ENCODE data around the gene KRTAP4-9. TPM values are rescaled to one million over a fixed set of nuclear protein-coding genes. Genes with fewer than 3 reads are reported as not detected.
"Not testable (repeated sequence)": the region's sequence is repeated elsewhere in the genome, so short reads cannot be mapped to it uniquely, and the experiment has no call there.

Gene KRTAP4-9
- total RNA-seq, 4 donors from 2014 or later: 10.1 to 58.8 (median 13.1) TPM; not detected in 1

DNA sequence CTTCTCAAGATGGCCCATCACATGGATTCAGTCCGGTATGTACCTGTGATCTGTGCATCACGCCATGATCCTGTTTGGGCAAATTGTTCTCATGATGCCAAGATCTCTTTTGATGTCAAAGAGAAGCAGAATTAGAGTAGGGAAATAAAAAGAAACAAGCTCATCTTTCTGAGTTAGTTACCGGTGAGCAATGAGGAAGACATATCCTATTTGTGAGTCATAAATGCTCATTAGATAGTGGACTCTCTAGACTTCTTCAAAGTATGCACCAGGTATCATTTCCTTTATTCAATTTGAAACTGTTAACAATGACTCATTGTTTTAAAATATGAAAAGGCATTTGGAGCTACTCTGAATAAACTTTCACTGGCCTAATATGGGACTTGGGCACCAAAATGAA is 26.8 kb downstream of the KRTAP4-9 start:
- Histone ChIP-seq H3K27ac (no peak overlapping the region), H3K36me3 (no peaks in the 10 kb centered on the region), H3K9me3 (no peaks in the 10 kb centered on the region), H3K4me1 (no peaks in the 10 kb centered on the region), H3K27me3 (no peaks in the 10 kb centered on the region), H3K4me3 (no peak overlapping the region)
- TF ChIP-seq POLR2A (IDR thresholded peaks at IDR 0.05) (no peak), EP300 (IDR thresholded peaks at IDR 0.05) (no peak), POLR2AphosphoS5 (IDR thresholded peaks at IDR 0.05) (no peak)
- TF ChIP-seq, protein P1, sequence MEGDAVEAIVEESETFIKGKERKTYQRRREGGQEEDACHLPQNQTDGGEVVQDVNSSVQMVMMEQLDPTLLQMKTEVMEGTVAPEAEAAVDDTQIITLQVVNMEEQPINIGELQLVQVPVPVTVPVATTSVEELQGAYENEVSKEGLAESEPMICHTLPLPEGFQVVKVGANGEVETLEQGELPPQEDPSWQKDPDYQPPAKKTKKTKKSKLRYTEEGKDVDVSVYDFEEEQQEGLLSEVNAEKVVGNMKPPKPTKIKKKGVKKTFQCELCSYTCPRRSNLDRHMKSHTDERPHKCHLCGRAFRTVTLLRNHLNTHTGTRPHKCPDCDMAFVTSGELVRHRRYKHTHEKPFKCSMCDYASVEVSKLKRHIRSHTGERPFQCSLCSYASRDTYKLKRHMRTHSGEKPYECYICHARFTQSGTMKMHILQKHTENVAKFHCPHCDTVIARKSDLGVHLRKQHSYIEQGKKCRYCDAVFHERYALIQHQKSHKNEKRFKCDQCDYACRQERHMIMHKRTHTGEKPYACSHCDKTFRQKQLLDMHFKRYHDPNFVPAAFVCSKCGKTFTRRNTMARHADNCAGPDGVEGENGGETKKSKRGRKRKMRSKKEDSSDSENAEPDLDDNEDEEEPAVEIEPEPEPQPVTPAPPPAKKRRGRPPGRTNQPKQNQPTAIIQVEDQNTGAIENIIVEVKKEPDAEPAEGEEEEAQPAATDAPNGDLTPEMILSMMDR (IDR thresholded peaks at IDR 0.05): no peak
- no peak for DNase-seq (ENCODE audit: low spot score in 2 of 2)
- 84% methylated on average over 3 of the region's 3 CpGs for WGBS

DNA sequence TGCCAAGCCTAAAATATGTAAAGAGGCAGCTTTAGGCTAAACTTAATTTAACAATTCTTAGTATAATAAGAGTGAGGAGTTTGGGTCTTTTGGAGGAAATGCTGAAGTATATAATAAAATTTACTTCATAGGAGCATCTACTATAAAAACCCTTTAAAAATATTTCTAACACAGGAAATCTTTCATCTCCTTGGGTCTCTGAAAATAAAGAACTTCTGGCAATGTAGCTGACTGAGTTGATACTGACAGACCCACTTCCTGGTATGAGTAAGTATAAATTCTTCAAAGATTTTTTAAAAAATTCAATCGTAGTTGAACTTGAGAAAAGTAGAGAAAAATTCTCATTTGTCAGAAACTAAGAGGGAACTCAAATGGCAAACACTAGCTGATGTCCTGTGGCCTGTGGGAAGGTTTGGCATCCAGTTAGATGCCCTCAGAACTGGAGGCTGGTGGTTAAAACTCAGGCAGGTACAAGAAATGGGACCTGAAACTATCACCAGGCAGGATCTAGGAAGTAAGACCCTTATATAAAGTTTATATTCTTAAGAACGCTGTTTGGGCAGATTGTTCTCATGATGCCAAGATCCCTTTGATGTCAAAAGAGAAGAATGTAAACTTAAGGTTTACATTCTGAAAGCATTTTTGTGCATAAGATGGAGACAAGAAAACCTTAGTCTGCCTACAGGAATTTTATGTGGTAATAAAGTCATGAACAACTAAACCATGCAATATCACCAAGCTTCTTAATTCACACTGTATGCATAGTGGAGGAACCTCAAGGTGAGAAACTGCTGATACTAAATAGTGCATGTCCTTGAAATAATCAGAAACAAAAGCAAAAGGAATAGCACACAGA is 28.9 kb downstream of the KRTAP4-9 start:
- Histone ChIP-seq H3K27me3 (no peaks in the 10 kb centered on the region), H3K27ac (no peak overlapping the region), H3K4me3 (no peak overlapping the region), H3K4me1 (no peaks in the 10 kb centered on the region), H3K9me3 (no peaks in the 10 kb centered on the region), H3K36me3 (no peaks in the 10 kb centered on the region)
- TF ChIP-seq, protein P1 (IDR thresholded peaks at IDR 0.05): no peak
- no peak for TF ChIP-seq EP300 (IDR thresholded peaks at IDR 0.05)
- no peak for TF ChIP-seq POLR2A (IDR thresholded peaks at IDR 0.05)
- no peak for DNase-seq (ENCODE audit: low spot score in 2 of 2)
- 63% methylated on average over 2 of the region's 2 CpGs for WGBS

DNA sequence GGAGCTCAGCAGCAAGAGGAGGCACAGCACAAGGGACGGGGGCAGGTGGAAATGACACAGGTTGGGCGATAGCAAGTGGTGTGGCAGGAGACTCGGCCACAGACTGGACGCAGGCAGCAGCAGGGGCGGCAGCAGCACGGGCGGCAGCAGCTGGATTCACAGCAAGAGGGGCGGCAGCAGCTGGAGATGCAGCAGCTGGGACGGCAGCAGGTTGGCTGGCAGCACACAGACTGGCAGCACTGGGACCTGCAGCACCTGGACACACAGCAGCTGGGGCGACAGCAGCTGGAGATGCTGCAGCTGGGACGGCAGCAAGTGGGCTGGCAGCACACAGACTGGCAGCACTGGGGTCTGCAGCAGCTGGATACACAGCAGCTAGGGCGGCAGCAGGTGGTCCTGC is 34.7 kb downstream of the KRTAP4-9 start:
- not testable (repeated sequence) for H3K27me3 ChIP-seq; H3K4me1 ChIP-seq; H3K36me3 ChIP-seq; H3K27ac ChIP-seq; DNase-seq (ENCODE audit: low spot score in 2 of 2); H3K4me3 ChIP-seq
- peaks cover 14% of the 10 kb centered on the region for H3K9me3 ChIP-seq
- WGBS: 87% methylated on average over 11 of the region's 12 CpGs

DNA sequence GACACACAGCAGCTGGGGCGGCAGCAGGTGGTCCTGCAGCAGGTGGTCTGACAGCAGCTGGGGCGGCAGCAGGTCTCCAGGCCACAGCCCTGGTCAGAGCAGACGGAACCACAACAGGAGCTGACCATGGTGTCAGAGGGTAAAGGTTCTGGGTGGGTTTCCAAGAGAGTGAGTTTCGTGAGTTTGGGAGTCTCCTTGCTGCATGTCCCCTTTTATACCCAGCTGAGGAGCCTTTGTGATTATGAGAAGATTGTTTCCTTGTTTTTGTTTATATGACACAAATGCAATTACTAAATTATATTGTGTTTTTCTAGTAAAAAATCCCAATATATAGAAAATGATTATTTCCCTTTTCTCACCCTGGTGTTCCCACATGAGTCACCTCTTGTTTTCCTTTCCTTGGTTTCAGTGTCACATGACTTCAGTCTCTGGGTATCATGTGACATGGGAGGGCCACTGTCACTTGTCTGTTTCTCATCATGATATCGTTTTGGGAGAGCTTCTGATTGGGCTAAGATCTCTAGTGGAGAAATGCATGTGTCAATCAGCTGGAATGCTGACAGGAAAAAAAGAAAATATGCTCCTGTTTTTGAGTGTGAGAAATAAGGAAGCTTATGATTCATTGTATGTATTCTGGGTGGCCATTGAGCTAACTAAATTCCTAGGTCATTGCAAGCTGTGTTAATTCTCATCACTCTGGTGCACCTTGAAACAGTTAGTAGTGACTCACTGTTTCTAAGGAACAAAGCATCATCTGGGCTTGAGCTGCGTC is 35.4 kb downstream of the KRTAP4-9 start, which contains the start of gene KRTAP4-6:
Gene KRTAP4-6, minus strand, starts transcription at position 185 of the 772 bp plus-strand sequence. Its CDS starts 57 bp downstream, at position 128.
- Histone ChIP-seq H3K9me3 (peaks cover 14% of the 10 kb centered on the region), H3K4me1 (no peaks in the 10 kb centered on the region), H3K36me3 (no peaks in the 10 kb centered on the region), H3K4me3 (no peak within 1 kb of the TSS), H3K27me3 (peaks cover 6% of the 10 kb centered on the region), H3K27ac (no peak within 1 kb of the TSS)
- no peak for DNase-seq (ENCODE audit: low spot score in 2 of 2)
- TF ChIP-seq EP300 (IDR thresholded peaks at IDR 0.05): no peak
- 82% methylated on average over 6 of the region's 6 CpGs for WGBS

DNA sequence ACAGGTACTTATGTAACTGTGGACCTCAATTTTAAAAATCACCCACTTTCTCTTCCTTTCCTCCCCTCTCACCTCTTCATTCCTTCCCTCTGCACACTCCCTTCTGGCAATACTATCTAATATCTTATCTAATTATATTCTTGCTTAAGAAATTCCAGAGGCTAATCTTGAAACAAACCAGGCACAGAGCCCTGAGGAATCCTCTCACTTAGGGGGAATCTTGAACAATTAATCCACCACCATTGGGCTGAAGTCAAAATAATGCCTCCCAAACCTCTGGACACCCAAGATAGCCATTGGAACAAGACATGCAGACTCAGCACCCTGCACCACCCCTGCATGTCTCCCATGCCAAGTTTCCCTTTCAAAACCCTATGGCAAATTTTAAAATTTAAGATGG is 36.2 kb downstream of the KRTAP4-9 start:
- Histone ChIP-seq H3K9me3 (peaks cover 14% of the 10 kb centered on the region), H3K27ac (no peak overlapping the region), H3K4me1 (no peaks in the 10 kb centered on the region), H3K27me3 (peaks cover 6% of the 10 kb centered on the region), H3K36me3 (no peaks in the 10 kb centered on the region), H3K4me3 (no peak overlapping the region)
- no peak for DNase-seq (ENCODE audit: low spot score in 2 of 2)
- TF ChIP-seq POLR2A (IDR thresholded peaks at IDR 0.05) (no peak), POLR2AphosphoS5 (IDR thresholded peaks at IDR 0.05) (no peak), EP300 (IDR thresholded peaks at IDR 0.05) (no peak)
- TF ChIP-seq, protein P1 (IDR thresholded peaks at IDR 0.05): no peak

DNA sequence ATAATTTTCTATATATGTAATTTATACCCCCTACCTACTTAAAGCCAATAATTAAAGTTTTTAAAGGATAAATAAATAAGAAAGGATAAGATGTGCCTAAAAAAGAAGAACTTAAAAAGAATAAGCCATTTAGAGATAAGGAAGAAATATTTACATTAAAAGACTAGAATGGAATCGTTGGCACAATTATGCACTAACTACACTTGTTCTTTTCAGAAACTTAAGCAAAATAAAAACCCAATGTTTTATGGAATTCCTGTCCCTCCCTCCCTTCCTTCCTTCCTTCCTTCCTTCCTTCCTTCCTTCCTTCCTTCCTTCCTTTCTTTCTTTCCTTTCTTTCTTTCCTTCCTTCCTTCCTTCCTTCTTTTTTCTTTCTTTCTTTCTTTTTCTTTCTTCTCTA is 39.7 kb downstream of the KRTAP4-9 start:
- H3K36me3 ChIP-seq: no peaks in the 10 kb centered on the region
- TF ChIP-seq, protein P1 (IDR thresholded peaks at IDR 0.05): no peak
- TF ChIP-seq POLR2A (IDR thresholded peaks at IDR 0.05) (no peak), POLR2AphosphoS5 (IDR thresholded peaks at IDR 0.05) (no peak), EP300 (IDR thresholded peaks at IDR 0.05) (no peak)
- peaks cover 11% of the 10 kb centered on the region for H3K9me3 ChIP-seq
- H3K27me3 ChIP-seq: peaks cover 4% of the 10 kb centered on the region
- H3K4me3 ChIP-seq: no peak overlapping the region
- WGBS: 91% methylated on average over 1 of the region's 1 CpG
- no peak for DNase-seq (ENCODE audit: low spot score in 2 of 2)
- H3K4me1 ChIP-seq: no peaks in the 10 kb centered on the region
- no peak overlapping the region for H3K27ac ChIP-seq

Measured in suprapubic skin (tissue), 4 donors.